Uterus (tissue), 4 donors: ENCODE measurements around the gene ASTN1. TPM values are rescaled to one million over a fixed set of nuclear protein-coding genes. Genes with fewer than 3 reads are reported as not detected.

ENCODE experiments used
- DNase-seq, 2 donors: peaks; one replicate each; pipeline ENCODE4 v3.0.0-alpha.2; 2019 to 2020
- H3K27ac ChIP-seq, 2 donors: fragments of 200-600 bp; sonication (generic); 1 replicate in 1 of 2; 2 replicates in 1 of 2; pipeline ENCODE4 v1.5.1; 2016 to 2018
- H3K27me3 ChIP-seq, 2 donors: fragments of 200-600 bp; sonication (generic); one replicate each; pipeline ENCODE4 v1.5.1; 2018 to 2019; ENCODE audit warnings: control low read depth in 1 of 2
- H3K36me3 ChIP-seq, 2 donors: fragments of 200-600 bp; sonication (generic); one replicate each; pipeline ENCODE4 v1.5.1; 2019; ENCODE audit warnings: control low read depth in 1 of 2
- H3K4me1 ChIP-seq, 2 donors: fragments of 200-600 bp; sonication (generic); one replicate each; pipeline ENCODE4 v1.5.1; 2018 to 2019; ENCODE audit warnings: control low read depth in 1 of 2
- H3K4me3 ChIP-seq, 2 donors: fragments of 200-600 bp; sonication (generic); 1 replicate in 1 of 2; 2 replicates in 1 of 2; pipeline ENCODE4 v1.5.1; 2018 to 2019; ENCODE audit warnings: mild to moderate bottlenecking in 1 of 2
- H3K9me3 ChIP-seq, 2 donors: fragments of 200-600 bp; sonication (generic); one replicate each; pipeline ENCODE4 v1.5.1; 2019; ENCODE audit warnings: control low read depth in 1 of 2
- CTCF ChIP-seq, 4 experiments: fragments of 200-600 bp in 2 of 4; fragments of 450-650 bp in 2 of 4; sonication (generic) in 2 of 4; IDR thresholded peaks; one replicate each; pipeline ENCODE4 v1.5.1; 2016 to 2019; ENCODE audit warnings: antibody characterized with exemption in 4 of 4, mild to moderate bottlenecking in 2 of 4, moderate library complexity in 1 of 4
- POLR2A ChIP-seq, 2 donors: fragments of 450-650 bp; IDR thresholded peaks; one replicate each; pipeline ENCODE4 v1.6.1; 2016; ENCODE audit warnings: antibody characterized with exemption in 2 of 2, mild to moderate bottlenecking in 1 of 2, moderate library complexity in 1 of 2
- intact Hi-C: fragments of 100-400 bp; cut with DNase I; formaldehyde crosslinking; loops from one replicate; pipeline ENCODE4 v1.15.1; 2023; ENCODE audit warnings: low total_unique reads
- total RNA-seq, 4 donors: library from RNA; depleted of rRNA in 3 of 4; stranded (reverse); fragments of >200 nt in 3 of 4; gene quantifications; one replicate each; pipeline versions ENCODE4 v1.1.0 to v1.2.4, GENCODE V29; 2014 to 2023
- donor health status: DM: yes; HTN: yes; CAD: no.

Gene ASTN1
- total RNA-seq, 4 donors from 2014 or later = 0.29 to 42.7 (median 2.5) TPM

- no peaks in the 10 kb centered on the region for H3K27me3 ChIP-seq
- H3K36me3 ChIP-seq = no peaks in the 10 kb centered on the region
- TF ChIP-seq POLR2A (IDR thresholded peaks at IDR 0.05) (no peak), CTCF (IDR thresholded peaks at IDR 0.05) (no peak)
- no peak overlapping the region for H3K27ac ChIP-seq
- H3K4me1 ChIP-seq = no peaks in the 10 kb centered on the region
- H3K4me3 ChIP-seq = no peak overlapping the region
- no peaks in the 10 kb centered on the region for H3K9me3 ChIP-seq
- DNase-seq = no peak
- intact Hi-C loops = no loop called here
Measured at GRCh38 chr1:177208920-177209319, 44.4 kb upstream of the ASTN1 start.

- no peak for TF ChIP-seq CTCF (IDR thresholded peaks at IDR 0.05)
- no peak for TF ChIP-seq POLR2A (IDR thresholded peaks at IDR 0.05)
- no peak overlapping the region for H3K4me3 ChIP-seq
- H3K9me3 ChIP-seq = no peaks in the 10 kb centered on the region
- no peaks in the 10 kb centered on the region for H3K4me1 ChIP-seq
- no peaks in the 10 kb centered on the region for H3K27me3 ChIP-seq
- H3K36me3 ChIP-seq = no peaks in the 10 kb centered on the region
- no peak overlapping the region for H3K27ac ChIP-seq
- no peak for DNase-seq
- intact Hi-C loops = no loop called here
Measured at GRCh38 chr1:177206831-177207355, 42.4 kb upstream of the ASTN1 start.

GRCh38 chr1:177200290-177200689 lies 35.8 kb upstream of the ASTN1 start:
- no peaks in the 10 kb centered on the region for H3K36me3 ChIP-seq
- TF ChIP-seq CTCF (IDR thresholded peaks at IDR 0.05) = no peak
- TF ChIP-seq POLR2A (IDR thresholded peaks at IDR 0.05) = no peak
- H3K27ac ChIP-seq = no peak overlapping the region
- no peak for DNase-seq
- no peaks in the 10 kb centered on the region for H3K9me3 ChIP-seq
- H3K4me3 ChIP-seq = no peak overlapping the region
- H3K4me1 ChIP-seq = no peaks in the 10 kb centered on the region
- intact Hi-C loops = no loop called here
- H3K27me3 ChIP-seq = no peaks in the 10 kb centered on the region

- TF ChIP-seq POLR2A (IDR thresholded peaks at IDR 0.05) = no peak
- no peak for DNase-seq
- Histone ChIP-seq H3K27ac (no peak overlapping the region), H3K4me1 (no peaks in the 10 kb centered on the region), H3K4me3 (no peak overlapping the region), H3K36me3 (no peaks in the 10 kb centered on the region), H3K9me3 (no peaks in the 10 kb centered on the region), H3K27me3 (no peaks in the 10 kb centered on the region)
- intact Hi-C loops = no loop called here
Measured at GRCh38 chr1:177198243-177198642, 33.7 kb upstream of the ASTN1 start.

- intact Hi-C loops = no loop called here
- no peak for TF ChIP-seq POLR2A (IDR thresholded peaks at IDR 0.05)
- TF ChIP-seq CTCF (IDR thresholded peaks at IDR 0.05) = no peak
- H3K4me3 ChIP-seq = no peak overlapping the region
- no peaks in the 10 kb centered on the region for H3K27me3 ChIP-seq
- no peaks in the 10 kb centered on the region for H3K9me3 ChIP-seq
- DNase-seq = no peak
- H3K36me3 ChIP-seq = no peaks in the 10 kb centered on the region
- no peak overlapping the region for H3K27ac ChIP-seq
- H3K4me1 ChIP-seq = no peaks in the 10 kb centered on the region
Measured at GRCh38 chr1:177190308-177190970, 25.9 kb upstream of the ASTN1 start.
